AG09319 (cell line): Measurements from ENCODE around the gene MEGF8.

Experiments
- DNase-seq: peaks from one replicate; pipeline ENCODE4 v3.0.0-alpha.2; 2010; ENCODE audit warnings: low read depth; ENCODE audit errors: extremely low read depth
- CTCF ChIP-seq: IDR thresholded peaks from 2 replicates; pipeline ENCODE4 v1.5.1; 2011; ENCODE audit warnings: low read depth, mild to moderate bottlenecking, inconsistent platforms, low read length, moderate library complexity

MEGF8 gene

DNA sequence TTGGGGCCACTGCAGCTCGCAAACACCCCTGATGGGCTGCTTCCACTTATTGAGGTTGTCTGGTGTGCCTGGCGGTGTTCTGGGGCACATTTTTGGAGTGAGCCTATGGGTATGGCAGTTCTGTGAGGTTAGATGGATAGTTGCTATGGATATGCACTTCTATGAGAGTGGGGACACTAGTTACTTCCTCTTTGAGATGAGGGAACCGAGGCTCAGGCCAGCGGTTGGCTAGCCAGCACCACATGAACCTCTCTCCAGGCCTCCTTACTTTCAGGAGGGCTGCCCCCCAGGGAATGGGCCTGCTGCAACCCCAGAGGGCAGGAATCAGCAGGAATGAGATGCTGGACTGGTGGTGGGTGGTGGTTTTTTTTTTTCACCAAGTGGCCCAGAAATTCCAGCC is 37.0 kb upstream of the MEGF8 start:
- no peak for TF ChIP-seq CTCF
- DNase-seq, result no peak

- no peak; the same call in 1 of the 2 replicates for TF ChIP-seq CTCF
- no peak for DNase-seq
Measured at GRCh38 chr19:42288881-42289555, 36.4 kb upstream of the MEGF8 start.

DNA sequence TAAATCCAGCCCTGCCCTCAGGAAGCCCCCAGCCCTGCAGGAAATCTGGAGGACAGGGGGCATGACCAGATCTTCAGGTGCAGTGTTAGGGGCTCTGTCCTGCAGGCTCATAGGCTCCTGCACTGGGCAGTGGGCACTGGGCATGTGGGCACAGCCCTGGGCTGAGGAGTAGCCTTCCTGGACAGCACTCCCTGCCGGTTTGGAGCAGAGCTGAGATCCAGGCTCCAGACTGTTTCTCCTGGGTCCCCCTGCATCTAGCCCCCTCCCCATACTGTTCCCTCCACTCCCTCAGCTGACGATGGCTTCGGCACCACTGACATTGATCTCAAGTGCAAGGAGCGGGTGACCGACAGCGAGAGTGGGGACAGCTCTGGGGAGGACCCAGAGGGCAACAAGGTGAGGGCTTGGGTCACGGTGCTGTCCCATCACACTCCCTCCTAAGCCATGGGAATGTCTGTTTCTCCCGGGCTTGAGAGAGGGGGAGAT is 35.8 kb upstream of the MEGF8 start:
- TF ChIP-seq CTCF, result no peak
- DNase-seq, result no peak

GRCh38 chr19:42290136-42290522 is 35.3 kb upstream of the MEGF8 start:
- no peak for TF ChIP-seq CTCF
- DNase-seq, result no peak

GRCh38 chr19:42290523-42291434 is 34.7 kb upstream of the MEGF8 start:
- TF ChIP-seq CTCF, result peak; percentile 39
- DNase-seq, result no peak

GRCh38 chr19:42291435-42291810 is 34.0 kb upstream of the MEGF8 start:
- DNase-seq, result no peak

More at GRCh38 chr19:42291435-42291810, 34.0 kb upstream of the MEGF8 start:
- no peak for TF ChIP-seq CTCF
